Tibial artery (tissue), 4 donors: ENCODE data around the gene SLC39A10.

Experiments used
- DNase-seq, 2 donors: peaks; one replicate each; pipeline ENCODE4 v3.0.0-alpha.2; 2019
- H3K27ac ChIP-seq, 2 donors: fragments of 200-600 bp; sonication (generic) in 1 of 2; 1 replicate in 1 of 2; 2 replicates in 1 of 2; pipeline ENCODE4 v1.5.1; 2018 to 2019; ENCODE audit warnings: mild to moderate bottlenecking in 1 of 2
- H3K27me3 ChIP-seq, 2 donors: fragments of 200-600 bp; sonication (generic) in 1 of 2; one replicate each; pipeline versions ENCODE4 v1.5.1 to v1.6.0; 2016 to 2019
- H3K36me3 ChIP-seq, 3 donors: fragments of 200-600 bp; sonication (generic) in 2 of 3; one replicate each; pipeline ENCODE4 v1.5.1; 2016 to 2019; ENCODE audit warnings: mild to moderate bottlenecking in 2 of 3
- H3K4me1 ChIP-seq, 4 donors: fragments of 200-600 bp; sonication (generic) in 2 of 4; 1 replicate in 3 of 4; 2 replicates in 1 of 4; pipeline ENCODE4 v1.5.1; 2016 to 2019
- H3K4me3 ChIP-seq, 2 donors: fragments of 200-600 bp; sonication (generic) in 1 of 2; 1 replicate in 1 of 2; 2 replicates in 1 of 2; pipeline ENCODE4 v1.5.1; 2018 to 2019; ENCODE audit warnings: mild to moderate bottlenecking in 2 of 2
- H3K9me3 ChIP-seq, 3 donors: fragments of 200-600 bp; sonication (generic) in 1 of 3; one replicate each; pipeline ENCODE4 v1.5.1; 2016 to 2019
- intact Hi-C: fragments of 100-400 bp; cut with DNase I; formaldehyde crosslinking; loops from one replicate; pipeline ENCODE4 v1.15.0; 2023; ENCODE audit warnings: low total_unique reads
- TF ChIP-seq, protein P1 (sequence below), 2 experiments: fragments of 200-600 bp in 1 of 2; fragments of 450-650 bp in 1 of 2; IDR thresholded peaks; one replicate each; pipeline ENCODE4 v1.5.1; 2017 to 2019; ENCODE audit warnings: antibody characterized with exemption in 2 of 2, mild to moderate bottlenecking in 1 of 2, moderate library complexity in 1 of 2

The SLC39A10 gene

DNA sequence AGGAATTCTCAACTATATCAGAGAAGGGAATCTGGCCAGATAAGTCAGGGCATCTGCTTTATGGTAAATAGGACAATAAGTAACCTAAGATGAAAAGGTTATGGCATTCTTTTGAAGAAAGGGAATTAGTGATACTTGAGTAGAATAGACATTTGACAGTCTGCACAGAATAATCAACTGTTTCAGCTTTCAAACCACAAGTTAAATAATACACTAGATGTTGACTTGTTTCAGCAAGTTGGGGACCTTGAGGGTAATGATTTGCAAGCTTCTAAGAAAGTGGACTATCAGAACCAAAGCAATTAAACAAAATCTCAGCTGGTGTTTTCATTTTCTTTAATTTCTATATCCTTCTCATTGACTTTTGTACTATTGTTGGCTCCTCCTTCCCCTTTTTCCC is 54.5 kb downstream of the SLC39A10 start:
- Histone ChIP-seq H3K4me1 (no peaks in the 10 kb centered on the region), H3K9me3 (no peaks in the 10 kb centered on the region), H3K27ac (no peak overlapping the region), H3K4me3 (no peak overlapping the region), H3K27me3 (no peaks in the 10 kb centered on the region), H3K36me3 (peaks cover 25 to 35% (median 28%) of the 10 kb centered on the region in 3 donors)
- TF ChIP-seq, protein P1, sequence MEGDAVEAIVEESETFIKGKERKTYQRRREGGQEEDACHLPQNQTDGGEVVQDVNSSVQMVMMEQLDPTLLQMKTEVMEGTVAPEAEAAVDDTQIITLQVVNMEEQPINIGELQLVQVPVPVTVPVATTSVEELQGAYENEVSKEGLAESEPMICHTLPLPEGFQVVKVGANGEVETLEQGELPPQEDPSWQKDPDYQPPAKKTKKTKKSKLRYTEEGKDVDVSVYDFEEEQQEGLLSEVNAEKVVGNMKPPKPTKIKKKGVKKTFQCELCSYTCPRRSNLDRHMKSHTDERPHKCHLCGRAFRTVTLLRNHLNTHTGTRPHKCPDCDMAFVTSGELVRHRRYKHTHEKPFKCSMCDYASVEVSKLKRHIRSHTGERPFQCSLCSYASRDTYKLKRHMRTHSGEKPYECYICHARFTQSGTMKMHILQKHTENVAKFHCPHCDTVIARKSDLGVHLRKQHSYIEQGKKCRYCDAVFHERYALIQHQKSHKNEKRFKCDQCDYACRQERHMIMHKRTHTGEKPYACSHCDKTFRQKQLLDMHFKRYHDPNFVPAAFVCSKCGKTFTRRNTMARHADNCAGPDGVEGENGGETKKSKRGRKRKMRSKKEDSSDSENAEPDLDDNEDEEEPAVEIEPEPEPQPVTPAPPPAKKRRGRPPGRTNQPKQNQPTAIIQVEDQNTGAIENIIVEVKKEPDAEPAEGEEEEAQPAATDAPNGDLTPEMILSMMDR (IDR thresholded peaks at IDR 0.05), result no peak
- intact Hi-C loops, result no loop called here
- DNase-seq, result no peak

GRCh38 chr2:195716466-195716865 is 59.4 kb downstream of the SLC39A10 start:
- peaks cover 38 to 61% (median 55%) of the 10 kb centered on the region in 3 donors for H3K36me3 ChIP-seq
- no peaks in the 10 kb centered on the region for H3K4me1 ChIP-seq
- H3K27me3 ChIP-seq, result no peaks in the 10 kb centered on the region
- no peak overlapping the region for H3K27ac ChIP-seq
- no peaks in the 10 kb centered on the region for H3K9me3 ChIP-seq
- no peak for DNase-seq
- TF ChIP-seq, protein P1 (IDR thresholded peaks at IDR 0.05), result no peak
- intact Hi-C loops, result no loop called here
- H3K4me3 ChIP-seq, result no peak overlapping the region

- TF ChIP-seq, protein P1 (IDR thresholded peaks at IDR 0.05), result no peak
These were observed 64.0 kb downstream of the SLC39A10 start for GRCh38 chr2:195721042-195721441.

GRCh38 chr2:195722075-195722474 is 65.0 kb downstream of the SLC39A10 start:
- no peaks in the 10 kb centered on the region for H3K9me3 ChIP-seq
- H3K36me3 ChIP-seq, result peaks cover 15 to 46% (median 36%) of the 10 kb centered on the region in 3 donors
- H3K4me3 ChIP-seq, result no peak overlapping the region
- no peaks in the 10 kb centered on the region for H3K4me1 ChIP-seq
- H3K27ac ChIP-seq, result no peak overlapping the region
- intact Hi-C loops, result no loop called here
- H3K27me3 ChIP-seq, result no peaks in the 10 kb centered on the region
- no peak for DNase-seq
- TF ChIP-seq, protein P1 (IDR thresholded peaks at IDR 0.05), result no peak

More at GRCh38 chr2:195721042-195721441, 64.0 kb downstream of the SLC39A10 start:
- H3K9me3 ChIP-seq, result no peaks in the 10 kb centered on the region
- intact Hi-C loops, result no loop called here
- no peak overlapping the region for H3K4me3 ChIP-seq
- H3K36me3 ChIP-seq, result peaks cover 20 to 53% (median 46%) of the 10 kb centered on the region in 3 donors
- H3K4me1 ChIP-seq, result no peaks in the 10 kb centered on the region
- no peak for DNase-seq
- no peak overlapping the region for H3K27ac ChIP-seq
- H3K27me3 ChIP-seq, result no peaks in the 10 kb centered on the region

DNA sequence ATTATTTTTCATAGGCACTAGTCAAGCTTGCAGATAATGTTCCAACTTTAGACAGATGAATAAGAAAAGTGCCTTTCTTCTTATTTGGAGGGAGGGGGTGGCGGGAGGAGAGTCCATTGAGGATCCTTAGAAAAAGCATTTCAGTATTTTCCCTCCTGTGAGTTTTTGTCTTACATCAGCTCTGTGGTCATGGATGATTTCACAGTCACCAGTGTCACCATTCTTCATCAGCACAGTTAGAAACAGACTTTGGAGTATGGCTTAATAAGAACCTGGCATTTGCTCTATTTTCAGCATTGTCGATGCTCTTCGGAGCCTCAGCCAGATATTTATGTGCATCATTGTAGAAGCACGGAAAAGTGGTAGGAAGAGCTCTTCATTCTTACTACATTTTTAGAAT is 70.1 kb downstream of the SLC39A10 start:
- no peaks in the 10 kb centered on the region for H3K4me1 ChIP-seq
- peaks cover 30 to 40% (median 33%) of the 10 kb centered on the region in 3 donors for H3K36me3 ChIP-seq
- no peak for DNase-seq
- H3K9me3 ChIP-seq, result no peaks in the 10 kb centered on the region
- intact Hi-C loops, result no loop called here
- no peak overlapping the region for H3K27ac ChIP-seq
- H3K4me3 ChIP-seq, result no peak overlapping the region
- H3K27me3 ChIP-seq, result no peaks in the 10 kb centered on the region
- TF ChIP-seq, protein P1 (IDR thresholded peaks at IDR 0.05), result no peak

DNA sequence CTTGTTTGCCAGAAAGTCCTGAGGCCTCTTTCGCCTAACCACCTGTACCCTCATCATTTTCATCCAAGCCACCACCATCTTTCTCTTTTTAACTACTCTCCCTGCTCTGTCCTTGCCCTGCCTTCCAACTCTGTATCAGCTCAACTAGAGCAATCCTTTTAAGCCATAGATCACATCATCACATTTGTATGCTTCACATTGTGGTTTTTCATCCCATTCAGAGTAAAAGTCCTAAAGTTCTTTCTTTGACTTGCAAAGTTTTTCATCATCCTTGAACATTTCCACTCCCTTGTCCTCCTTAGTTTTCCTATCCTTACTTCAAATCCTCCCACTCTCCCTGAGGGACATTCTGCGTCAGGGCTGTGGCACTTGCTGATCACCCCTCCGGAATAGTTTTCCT is 73.9 kb downstream of the SLC39A10 start:
- no peak overlapping the region for H3K4me3 ChIP-seq
- H3K36me3 ChIP-seq, result peaks cover 32 to 36% (median 34%) of the 10 kb centered on the region in 3 donors
- no peaks in the 10 kb centered on the region for H3K4me1 ChIP-seq
- no peak for DNase-seq
- no peak overlapping the region for H3K27ac ChIP-seq
- H3K27me3 ChIP-seq, result no peaks in the 10 kb centered on the region
- TF ChIP-seq, protein P1 (IDR thresholded peaks at IDR 0.05), result no peak
- intact Hi-C loops, result no loop called here
- H3K9me3 ChIP-seq, result no peaks in the 10 kb centered on the region
